BLaER1 treated with 17β-estradiol and CSF1 and Interleukin-3, amounts not matched to agents 10 nM and 100 nM (cell line): ENCODE data around the gene IGFL3.
A peak's percentile ranks its signal among the peaks of the same experiment; 100 is the strongest.
"Not testable (repeated sequence)": the region's sequence is repeated elsewhere in the genome, so short reads cannot be mapped to it uniquely, and the experiment has no call there.

Source experiments
- H3K27ac ChIP-seq, 11 experiments: shearing (Covaris generic); formaldehyde crosslinking; 2 replicates each; pipeline ENCODE4 v1.8.1; 2022
- H3K27me3 ChIP-seq, 11 experiments: shearing (Covaris generic); formaldehyde crosslinking; 2 replicates each; pipeline ENCODE4 v1.8.1; 2022
- H3K36me3 ChIP-seq, 11 experiments: shearing (Covaris generic); formaldehyde crosslinking; 2 replicates each; pipeline ENCODE4 v1.8.1; 2022
- H3K4me1 ChIP-seq, 10 experiments: shearing (Covaris generic); formaldehyde crosslinking; 2 replicates each; pipeline ENCODE4 v1.8.1; 2022
- H3K4me2 ChIP-seq, 11 experiments: shearing (Covaris generic); formaldehyde crosslinking; 2 replicates each; pipeline ENCODE4 v1.8.1; 2022
- H3K4me3 ChIP-seq, 10 experiments: shearing (Covaris generic); formaldehyde crosslinking; 2 replicates each; pipeline ENCODE4 v1.8.1; 2022
- H3K9ac ChIP-seq, 11 experiments: shearing (Covaris generic); formaldehyde crosslinking; 2 replicates each; pipeline ENCODE4 v1.8.1; 2022
- H3K9me3 ChIP-seq, 11 experiments: shearing (Covaris generic); formaldehyde crosslinking; replicated peaks in 1 of 11; 2 replicates each; pipeline ENCODE4 v1.8.1; 2022
- H4K20me1 ChIP-seq, 11 experiments: shearing (Covaris generic); formaldehyde crosslinking; 2 replicates each; pipeline ENCODE4 v1.8.1; 2022
- Cebpa-rat ChIP-seq, 11 experiments: shearing (Covaris generic); IDR thresholded peaks; 2 replicates each; pipeline ENCODE4 v1.8.1; 2022

Gene IGFL3

GRCh38 chr19:46085888-46086287 lies 38.6 kb downstream of the IGFL3 start:
- peaks cover 0 to 28% (median under 1%) of the 10 kb centered on the region in 10 experiments; a peak in 9 of 20 replicates for H3K4me1 ChIP-seq
- H3K4me3 ChIP-seq: no peak overlapping the region
- TF ChIP-seq Cebpa-rat (IDR thresholded peaks at IDR 0.05): no peak
- peaks cover 0 to 11% (median 0%) of the 10 kb centered on the region in 11 experiments; a peak in 6 of 22 replicates for H3K27me3 ChIP-seq
- H3K9me3 ChIP-seq: peaks cover 43 to 68% (median 59%) of the 10 kb centered on the region in 11 experiments
- H3K36me3 ChIP-seq: peaks cover 0 to 5% (median 0%) of the 10 kb centered on the region in 11 experiments; a peak in 1 of 22 replicates
- no peak overlapping the region for H3K9ac ChIP-seq
- H3K27ac ChIP-seq: no peak overlapping the region
- 0 out of 22 replicates have a peak, but pooled peaks cover 0 to 6% (median 0%) of the 10 kb centered on the region in 11 experiments for H4K20me1 ChIP-seq
- no peak overlapping the region for H3K4me2 ChIP-seq

- no peak for TF ChIP-seq Cebpa-rat (IDR thresholded peaks at IDR 0.05)
- Histone ChIP-seq H3K27me3 (peaks cover 0 to 29% (median 0%) of the 10 kb centered on the region in 11 experiments; a peak in 8 of 22 replicates), H3K4me3 (no peak overlapping the region), H3K4me1 (peaks cover 0 to 33% (median 6%) of the 10 kb centered on the region in 10 experiments; a peak in 12 of 20 replicates), H4K20me1 (peaks cover 0 to 19% (median 0%) of the 10 kb centered on the region in 11 experiments; a peak in 1 of 22 replicates), H3K36me3 (peaks cover 0 to 3% (median 0%) of the 10 kb centered on the region in 11 experiments; a peak in 1 of 22 replicates), H3K27ac (no peak overlapping the region), H3K9ac (no peak overlapping the region), H3K9me3 (peaks cover 33 to 37% (median 34%) of the 10 kb centered on the region in 11 experiments), H3K4me2 (peak overlapping the region in 2 of 11 experiments; percentile 31 to 43; a peak in 3 of 22 replicates)
Measured at GRCh38 chr19:46082728-46083050, 41.8 kb downstream of the IGFL3 start.

GRCh38 chr19:46081928-46082727 lies 42.4 kb downstream of the IGFL3 start:
- peaks cover 0 to 22% (median 0%) of the 10 kb centered on the region in 11 experiments; a peak in 2 of 22 replicates for H4K20me1 ChIP-seq
- peaks cover 4 to 33% (median 5%) of the 10 kb centered on the region in 11 experiments for H3K27me3 ChIP-seq
- peaks cover 27 to 31% (median 29%) of the 10 kb centered on the region in 11 experiments for H3K9me3 ChIP-seq
- H3K4me3 ChIP-seq: no peak overlapping the region
- H3K27ac ChIP-seq: no peak overlapping the region
- H3K9ac ChIP-seq: no peak overlapping the region
- no peaks in the 10 kb centered on the region for H3K36me3 ChIP-seq
- H3K4me2 ChIP-seq: peak overlapping the region in 2 of 11 experiments; percentile 31 to 43; a peak in 3 of 22 replicates
- H3K4me1 ChIP-seq: peaks cover 3 to 34% (median 8%) of the 10 kb centered on the region in 10 experiments; a peak in 16 of 20 replicates
- no peak for TF ChIP-seq Cebpa-rat (IDR thresholded peaks at IDR 0.05)

- H3K4me3 ChIP-seq: no peak overlapping the region
- no peak overlapping the region for H3K27ac ChIP-seq
- peaks cover 19 to 49% (median 20%) of the 10 kb centered on the region in 11 experiments for H3K27me3 ChIP-seq
- peaks cover 7 to 39% (median 12%) of the 10 kb centered on the region in 10 experiments; a peak in 16 of 20 replicates for H3K4me1 ChIP-seq
- no peaks in the 10 kb centered on the region for H3K36me3 ChIP-seq
- peaks cover 12 to 16% (median 13%) of the 10 kb centered on the region in 11 experiments for H3K9me3 ChIP-seq
- H4K20me1 ChIP-seq: peaks cover 0 to 26% (median 0%) of the 10 kb centered on the region in 11 experiments; a peak in 2 of 22 replicates
- no peak for TF ChIP-seq Cebpa-rat (IDR thresholded peaks at IDR 0.05)
- no peak overlapping the region for H3K9ac ChIP-seq
- peak overlapping the region in 7 of 11 experiments; percentile 4 to 66 (median 14); a peak in 7 of 22 replicates for H3K4me2 ChIP-seq
Measured at GRCh38 chr19:46080561-46080960, 43.9 kb downstream of the IGFL3 start.

GRCh38 chr19:46079576-46079975 lies 44.9 kb downstream of the IGFL3 start:
- Histone ChIP-seq H3K4me1 (peaks cover 7 to 39% (median 12%) of the 10 kb centered on the region in 10 experiments; a peak in 16 of 20 replicates), H3K27me3 (peaks cover 24 to 59% (median 30%) of the 10 kb centered on the region in 11 experiments), H3K9me3 (peaks cover 2 to 6% (median 4%) of the 10 kb centered on the region in 11 experiments; a peak in 20 of 22 replicates), H3K9ac (no peak overlapping the region), H3K27ac (no peak overlapping the region), H3K4me2 (no peak overlapping the region), H3K4me3 (no peak overlapping the region), H4K20me1 (peaks cover 0 to 26% (median 0%) of the 10 kb centered on the region in 11 experiments; a peak in 2 of 22 replicates), H3K36me3 (no peaks in the 10 kb centered on the region)
- no peak for TF ChIP-seq Cebpa-rat (IDR thresholded peaks at IDR 0.05)

- Histone ChIP-seq H3K27me3 (peaks cover 24 to 65% (median 31%) of the 10 kb centered on the region in 11 experiments), H3K4me1 (peaks cover 7 to 37% (median 12%) of the 10 kb centered on the region in 10 experiments; a peak in 16 of 20 replicates)
Measured at GRCh38 chr19:46078573-46079332, 45.7 kb downstream of the IGFL3 start.

GRCh38 chr19:46077815-46078167 lies 46.7 kb downstream of the IGFL3 start:
- Histone ChIP-seq H3K4me3 (peak overlapping the region in 2 of 10 experiments; percentile 43 to 47; a peak in 3 of 20 replicates), H3K27ac (no peak overlapping the region), H3K4me1 (peaks cover 7 to 35% (median 13%) of the 10 kb centered on the region in 10 experiments; a peak in 16 of 20 replicates), H3K36me3 (no peaks in the 10 kb centered on the region), H3K9me3 (peaks cover 0 to 5% (median 0%) of the 10 kb centered on the region in 11 experiments; a peak in 5 of 22 replicates), H4K20me1 (peaks cover 0 to 26% (median 0%) of the 10 kb centered on the region in 11 experiments; a peak in 2 of 22 replicates), H3K9ac (no peak overlapping the region), H3K4me2 (peak overlapping the region in 1 of 11 experiments; percentile 64; a peak in 5 of 22 replicates), H3K27me3 (peaks cover 24 to 74% (median 31%) of the 10 kb centered on the region in 11 experiments)
- no peak for TF ChIP-seq Cebpa-rat (IDR thresholded peaks at IDR 0.05)

More at GRCh38 chr19:46078573-46079332, 45.7 kb downstream of the IGFL3 start:
- H3K9ac ChIP-seq, H3K4me3 ChIP-seq, H3K9me3 ChIP-seq, H3K36me3 ChIP-seq, H3K4me2 ChIP-seq, H3K27ac ChIP-seq: not testable (repeated sequence)
- H4K20me1 ChIP-seq: peaks cover 0 to 26% (median 0%) of the 10 kb centered on the region in 11 experiments; a peak in 2 of 22 replicates
